HG03460 (cell line): ENCODE data around the gene EED.

Experiments used
- ATAC-seq: cut with Tn5 transposase; IDR thresholded peaks from one replicate; pipeline ENCODE4 v1.9.1; 2021; ENCODE audit not compliant: unreplicated experiment

Gene EED

GRCh38 chr11:86244522-86245368 is at the start of gene EED:
Gene EED, plus strand, starts transcription at chr11:86244753. Its CDS starts 477 bp downstream, at chr11:86245230.
- ATAC-seq: peak; percentile 49

GRCh38 chr11:86194998-86195397 is 49.6 kb upstream of the EED start:
- no peak for ATAC-seq

GRCh38 chr11:86196085-86196696 is 48.4 kb upstream of the EED start:
- no peak for ATAC-seq

GRCh38 chr11:86196913-86197312 is 47.6 kb upstream of the EED start:
- ATAC-seq: no peak

GRCh38 chr11:86197448-86197847 is 47.1 kb upstream of the EED start:
- no peak for ATAC-seq

- no peak for ATAC-seq
These were observed 46.4 kb upstream of the EED start for GRCh38 chr11:86198139-86198538.

- ATAC-seq: no peak
These were observed 45.2 kb upstream of the EED start for GRCh38 chr11:86199354-86199753.

GRCh38 chr11:86201371-86201884 is 43.1 kb upstream of the EED start:
- ATAC-seq: no peak

- peak; percentile 34 for ATAC-seq
These were observed 42.6 kb upstream of the EED start for GRCh38 chr11:86202013-86202336.

GRCh38 chr11:86204356-86204755 is 40.2 kb upstream of the EED start:
- no peak for ATAC-seq

GRCh38 chr11:86205421-86206336 is 38.9 kb upstream of the EED start:
- ATAC-seq: no peak

- ATAC-seq: no peak
These were observed 38.2 kb upstream of the EED start for GRCh38 chr11:86206337-86206695.

GRCh38 chr11:86207413-86207812 is 37.1 kb upstream of the EED start:
- no peak for ATAC-seq

- no peak for ATAC-seq
These were observed 36.0 kb upstream of the EED start for GRCh38 chr11:86208572-86208971.

- no peak for ATAC-seq
These were observed 34.5 kb upstream of the EED start for GRCh38 chr11:86209806-86210657.

- no peak for ATAC-seq
These were observed 33.7 kb upstream of the EED start for GRCh38 chr11:86210898-86211297.

- ATAC-seq: peak; percentile 42
These were observed 32.9 kb upstream of the EED start for GRCh38 chr11:86211619-86212018.

GRCh38 chr11:86212019-86212611 is 32.4 kb upstream of the EED start:
- ATAC-seq: no peak

GRCh38 chr11:86214710-86215109 is 29.8 kb upstream of the EED start:
- peak; percentile 42 for ATAC-seq
